Gastrocnemius medialis (tissue), 4 donors: ENCODE data around the gene C9orf50. TPM values are rescaled to one million over a fixed set of nuclear protein-coding genes. Genes with fewer than 3 reads are reported as not detected.
"Not testable (repeated sequence)": the region's sequence is repeated elsewhere in the genome, so short reads cannot be mapped to it uniquely, and the experiment has no call there.

Experiments
- ATAC-seq, 2 donors: fragments of 150-250 bp; one replicate each; pipeline ENCODE4 v1.9.1; 2016
- DNase-seq, 2 donors: peaks; one replicate each; pipeline ENCODE4 v3.0.0-alpha.2; 2019
- H3K27ac ChIP-seq, 4 donors: fragments of 200-600 bp; sonication (generic); 1 replicate in 1 of 4; 2 replicates in 3 of 4; pipeline ENCODE4 v1.5.1; 2016 to 2018; ENCODE audit warnings: mild to moderate bottlenecking in 2 of 4, moderate library complexity in 1 of 4
- H3K27me3 ChIP-seq, 3 donors: fragments of 200-600 bp; sonication (generic) in 2 of 3; 1 replicate in 1 of 3; 2 replicates in 2 of 3; pipeline versions ENCODE4 v1.5.1 to v1.6.0; 2016 to 2019; ENCODE audit warnings: mild to moderate bottlenecking in 1 of 3, moderate library complexity in 1 of 3
- H3K36me3 ChIP-seq, 2 donors: fragments of 200-600 bp; sonication (generic) in 1 of 2; one replicate each; pipeline ENCODE4 v1.5.1; 2017 to 2018
- H3K4me1 ChIP-seq, 2 donors: fragments of 200-600 bp; sonication (generic) in 1 of 2; one replicate each; pipeline ENCODE4 v1.5.1; 2016 to 2017; ENCODE audit warnings: mild to moderate bottlenecking in 2 of 2
- H3K4me3 ChIP-seq, 4 donors: fragments of 200-600 bp; sonication (generic) in 3 of 4; 1 replicate in 1 of 4; 2 replicates in 3 of 4; pipeline ENCODE4 v1.5.1; 2016 to 2019; ENCODE audit warnings: mild to moderate bottlenecking in 2 of 4
- H3K9me3 ChIP-seq, 3 donors: fragments of 200-600 bp; sonication (generic) in 2 of 3; 1 replicate in 1 of 3; 2 replicates in 2 of 3; pipeline ENCODE4 v1.5.1; 2016 to 2019
- CTCF ChIP-seq, 5 experiments: fragments of 450-650 bp in 3 of 5; fragments of 200-600 bp in 2 of 5; sonication (generic) in 2 of 5; IDR thresholded peaks in 4 of 5; conservative IDR thresholded peaks in 1 of 5; 1 replicate in 4 of 5; 2 replicates in 1 of 5; pipeline ENCODE4 v1.5.1; 2016 to 2019; ENCODE audit warnings: antibody characterized with exemption in 5 of 5, mild to moderate bottlenecking in 3 of 5, moderate library complexity in 3 of 5
- POLR2A ChIP-seq, 2 donors: fragments of 450-650 bp; IDR thresholded peaks; one replicate each; pipeline ENCODE4 v1.6.1; 2017; ENCODE audit warnings: antibody characterized with exemption in 2 of 2, mild to moderate bottlenecking in 2 of 2, moderate library complexity in 2 of 2
- in situ Hi-C, 4 donors: fragments of 200-750 bp; cut with MboI; loops; one replicate each; pipeline versions ENCODE4 v1.15.0 to v1.8.0; 2017; ENCODE audit warnings: low sequenced_read_pairs in 4 of 4
- intact Hi-C: fragments of 100-400 bp; cut with DNase I; formaldehyde crosslinking; loops from one replicate; pipeline ENCODE4 v1.15.1; 2023; ENCODE audit warnings: low total_unique reads
- total RNA-seq, 4 donors: library from RNA; depleted of rRNA; stranded (reverse); fragments of >200 nt; gene quantifications; one replicate each; pipeline versions ENCODE4 v1.1.0 to v1.2.3, GENCODE V29; 2016

Gene C9orf50
- total RNA-seq, 4 donors from 2014 or later: not detected

- no peaks in the 10 kb centered on the region for H3K27me3 ChIP-seq
- ATAC-seq (no peak), DNase-seq (peak in 1 of 2 donors; percentile 10)
- no peaks in the 10 kb centered on the region for H3K9me3 ChIP-seq
- peaks cover 0 to 49% of the 10 kb centered on the region in 2 donors for H3K36me3 ChIP-seq
- TF ChIP-seq CTCF (IDR thresholded peaks at IDR 0.05 in 4 of 5, conservative IDR thresholded peaks at IDR 0.05 in 1 of 5) (no peak), POLR2A (IDR thresholded peaks at IDR 0.05) (no peak)
- intact Hi-C loops (no loop called here), in situ Hi-C loops (loop anchor here in 1 of 4 donors (25.0 kb wide), 1 partner anchor 148 kb away; no protein-coding TSS in a partner anchor)
- no peak overlapping the region for H3K27ac ChIP-seq
- no peak overlapping the region for H3K4me3 ChIP-seq
- peaks cover 15 to 21% of the 10 kb centered on the region in 2 donors for H3K4me1 ChIP-seq
These were observed 18.2 kb upstream of the C9orf50 start for GRCh38 chr9:129639034-129639630.

- peaks cover 15 to 26% of the 10 kb centered on the region in 2 donors for H3K4me1 ChIP-seq
- TF ChIP-seq POLR2A (IDR thresholded peaks at IDR 0.05) (no peak), CTCF (IDR thresholded peaks at IDR 0.05 in 4 of 5, conservative IDR thresholded peaks at IDR 0.05 in 1 of 5) (no peak)
- no peaks in the 10 kb centered on the region for H3K9me3 ChIP-seq
- no peak overlapping the region for H3K4me3 ChIP-seq
- H3K27me3 ChIP-seq: no peaks in the 10 kb centered on the region
- in situ Hi-C loops (loop anchor here in 1 of 4 donors (25.0 kb wide), 1 partner anchor 149 kb away; no protein-coding TSS in a partner anchor), intact Hi-C loops (no loop called here)
- DNase-seq (no peak), ATAC-seq (no peak)
- peaks cover 0 to 61% of the 10 kb centered on the region in 2 donors for H3K36me3 ChIP-seq
- peak overlapping the region in 1 of 4 donors; percentile 6 for H3K27ac ChIP-seq
These were observed 17.0 kb upstream of the C9orf50 start for GRCh38 chr9:129637673-129638439.

- Histone ChIP-seq H3K9me3 (no peaks in the 10 kb centered on the region), H3K27me3 (no peaks in the 10 kb centered on the region), H3K4me1 (peaks cover 18 to 32% of the 10 kb centered on the region in 2 donors), H3K4me3 (no peak overlapping the region), H3K36me3 (peaks cover 0 to 61% of the 10 kb centered on the region in 2 donors), H3K27ac (peak overlapping the region in 1 of 4 donors; percentile 6)
- ATAC-seq (no peak), DNase-seq (peak in 1 of 2 donors; percentile 8)
- no peak for TF ChIP-seq CTCF (IDR thresholded peaks at IDR 0.05 in 4 of 5, conservative IDR thresholded peaks at IDR 0.05 in 1 of 5)
- in situ Hi-C loops (loop anchor here in 1 of 4 donors (25.0 kb wide), 1 partner anchor 150 kb away; no protein-coding TSS in a partner anchor), intact Hi-C loops (no loop called here)
These were observed 16.2 kb upstream of the C9orf50 start for GRCh38 chr9:129637102-129637501.

DNA sequence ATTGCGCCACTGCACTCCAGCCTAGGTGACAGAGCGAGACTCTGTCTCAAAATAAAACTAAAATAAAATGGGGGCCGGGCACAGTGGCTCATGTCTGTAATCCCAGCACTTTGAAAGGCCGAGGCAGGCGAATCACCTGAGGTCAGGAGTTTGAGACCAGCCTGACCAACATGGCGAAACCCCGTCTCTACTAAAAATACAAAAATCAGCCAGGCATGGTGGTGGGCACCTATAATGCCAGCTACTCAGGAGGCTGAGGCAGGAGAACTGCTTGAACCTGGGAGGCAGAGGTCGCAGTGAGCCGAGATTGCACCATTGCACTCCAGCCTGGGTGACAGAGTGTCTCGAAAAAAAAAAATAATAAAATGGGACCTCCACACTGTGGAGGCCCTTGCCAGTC, 15.4 kb upstream of the C9orf50 start:
- DNase-seq: peak in 1 of 2 donors; percentile 3
- H3K27ac ChIP-seq, H3K27me3 ChIP-seq, ATAC-seq, intact Hi-C loops, H3K9me3 ChIP-seq, H3K4me3 ChIP-seq: not testable (repeated sequence)
- Histone ChIP-seq H3K36me3 (peaks cover 0 to 61% of the 10 kb centered on the region in 2 donors), H3K4me1 (peaks cover 25 to 37% of the 10 kb centered on the region in 2 donors)
- in situ Hi-C loops: loop anchor here in 1 of 4 donors (25.0 kb wide), 1 partner anchor 151 kb away; no protein-coding TSS in a partner anchor
